Endodermal cell (in vitro differentiated cells): ENCODE data around the gene ARHGEF6. TPM values are rescaled to one million over a fixed set of nuclear protein-coding genes. Genes with fewer than 3 reads are reported as not detected.
"Not testable (repeated sequence)": the region's sequence is repeated elsewhere in the genome, so short reads cannot be mapped to it uniquely, and the experiment has no call there.

Experiments
- DNase-seq: peaks from one replicate; pipeline ENCODE4 v3.0.0-alpha.2; 2017
- H3K27ac ChIP-seq: 2 replicates; pipeline ENCODE4 v1.5.1; 2013; ENCODE audit warnings: mild to moderate bottlenecking, low read depth, low read length, moderate library complexity
- H3K27me3 ChIP-seq: 2 replicates; pipeline ENCODE4 v1.6.1; 2013; ENCODE audit warnings: mild to moderate bottlenecking, low read length, moderate library complexity; ENCODE audit not compliant: insufficient read depth, control insufficient read depth, poor library complexity, severe bottlenecking
- H3K36me3 ChIP-seq: 2 replicates; pipeline ENCODE4 v1.7.0; 2013; ENCODE audit warnings: mild to moderate bottlenecking, low read length, moderate library complexity; ENCODE audit not compliant: control insufficient read depth, insufficient read depth
- H3K4me1 ChIP-seq: one replicate; pipeline ENCODE4 v1.7.0; 2013; ENCODE audit warnings: low read length; ENCODE audit not compliant: control insufficient read depth, insufficient read depth
- H3K4me3 ChIP-seq: 2 replicates; pipeline ENCODE4 v1.5.1; 2013; ENCODE audit warnings: mild to moderate bottlenecking, low read length, moderate library complexity
- H3K9ac ChIP-seq: 2 replicates; pipeline ENCODE4 v1.6.1; 2013; ENCODE audit warnings: mild to moderate bottlenecking, low read length, moderate library complexity; ENCODE audit not compliant: poor library complexity, severe bottlenecking; ENCODE audit errors: extremely low read depth
- H3K9me3 ChIP-seq: 2 replicates; pipeline ENCODE4 v1.6.1; 2013; ENCODE audit warnings: mild to moderate bottlenecking, low read length, moderate library complexity; ENCODE audit not compliant: control insufficient read depth
- H3K27ac Mint-ChIP-seq: 2 replicates; pipeline ENCODE4 v1.8.0; 2020; ENCODE audit warnings: mixed read lengths
- H3K27me3 Mint-ChIP-seq: 2 replicates; pipeline ENCODE4 v1.8.0; 2021; ENCODE audit warnings: mild to moderate bottlenecking, mixed read lengths; ENCODE audit not compliant: insufficient read depth
- H3K36me3 Mint-ChIP-seq: 2 replicates; pipeline ENCODE4 v1.8.0; 2020; ENCODE audit warnings: low read depth, mixed read lengths
- H3K4me1 Mint-ChIP-seq: 2 replicates; pipeline ENCODE4 v1.8.0; 2020; ENCODE audit warnings: mixed read lengths
- H3K4me3 Mint-ChIP-seq: 2 replicates; pipeline ENCODE4 v1.8.0; 2020; ENCODE audit warnings: mild to moderate bottlenecking, moderate library complexity, mixed read lengths
- H3K9me3 Mint-ChIP-seq: 2 replicates; pipeline ENCODE4 v1.8.0; 2020; ENCODE audit warnings: mild to moderate bottlenecking, mixed read lengths
- CTCF ChIP-seq: fragments of 200-600 bp; sonication (generic); conservative IDR thresholded peaks from 2 replicates; pipeline ENCODE4 v1.5.0; 2021; ENCODE audit warnings: antibody characterized with exemption, mild to moderate bottlenecking
- WGBS, 2 experiments: methylation state at CpG; one replicate each; pipeline versions ENCODE4 v1.1.5 to v1.1.7; 2013; ENCODE audit warnings: missing lambda C conversion rate in 2 of 2, mixed read lengths in 1 of 2; ENCODE audit not compliant: insufficient coverage in 1 of 2, insufficient read length in 1 of 2; 5-methylcytosine and 5-hydroxymethylcytosine counted together
- total RNA-seq, 2 donors: library from RNA; stranded (reverse); fragmentation: NEBNext Ultra II Directional in 1 of 2; extraction: Animal tissue kit (Norgen Biotek cat#: 25700) in 1 of 2; gene quantifications; 2 replicates in 1 of 2; 3 replicates in 1 of 2; pipeline ENCODE4 v1.2.1, GENCODE V29; 2021

Gene ARHGEF6
- total RNA-seq, 2 donors from 2014 or later, result 1.8 to 2.7 TPM

GRCh38 chrX:136797787-136798186, 17.1 kb upstream of the ARHGEF6 start:
- Mint-ChIP-seq H3K27ac (no peak overlapping the region), H3K9me3 (peaks cover 56% of the 10 kb centered on the region), H3K4me3 (no peak overlapping the region), H3K36me3 (no peaks in the 10 kb centered on the region), H3K4me1 (peaks cover 8% of the 10 kb centered on the region), H3K27me3 (no peaks in the 10 kb centered on the region)
- H3K4me1 ChIP-seq, result no peaks in the 10 kb centered on the region
- no peak overlapping the region for H3K4me3 ChIP-seq
- WGBS, 2 experiments, result 63% methylated on average over 3 of the region's 3 CpGs; no CpG with 5 or more reads in 1 of the 2 experiments
- no peak for DNase-seq
- no peak overlapping the region for H3K27ac ChIP-seq
- no peaks in the 10 kb centered on the region for H3K9me3 ChIP-seq
- TF ChIP-seq CTCF, result no peak
- no peak overlapping the region for H3K9ac ChIP-seq
- H3K27me3 ChIP-seq, result no peaks in the 10 kb centered on the region
- no peaks in the 10 kb centered on the region for H3K36me3 ChIP-seq

- not testable (repeated sequence) for DNase-seq, H3K4me3 Mint-ChIP-seq, H3K27me3 Mint-ChIP-seq, H3K27me3 ChIP-seq, H3K36me3 Mint-ChIP-seq, H3K4me3 ChIP-seq, H3K4me1 ChIP-seq, H3K4me1 Mint-ChIP-seq, H3K36me3 ChIP-seq, H3K9ac ChIP-seq, H3K27ac Mint-ChIP-seq, H3K9me3 ChIP-seq, H3K27ac ChIP-seq
- WGBS, 2 experiments, result 88% methylated on average over 1 of the region's 1 CpG; no CpG with 5 or more reads in 1 of the 2 experiments
- H3K9me3 Mint-ChIP-seq, result peaks cover 49% of the 10 kb centered on the region
Observed at GRCh38 chrX:136795132-136795531, 14.4 kb upstream of the ARHGEF6 start.

- H3K4me3 Mint-ChIP-seq, H3K9ac ChIP-seq, H3K4me3 ChIP-seq, H3K27me3 ChIP-seq, H3K36me3 ChIP-seq, H3K27ac Mint-ChIP-seq, H3K4me1 Mint-ChIP-seq, H3K9me3 ChIP-seq, H3K4me1 ChIP-seq, H3K27me3 Mint-ChIP-seq, H3K27ac ChIP-seq, DNase-seq, H3K36me3 Mint-ChIP-seq: not testable (repeated sequence)
- peaks cover 46% of the 10 kb centered on the region for H3K9me3 Mint-ChIP-seq
- WGBS, 2 experiments, result 100% methylated on average over 2 of the region's 3 CpGs; no CpG with 5 or more reads in 1 of the 2 experiments
Observed at GRCh38 chrX:136794660-136795059, 13.9 kb upstream of the ARHGEF6 start.

- Mint-ChIP-seq H3K4me1 (peaks cover 8% of the 10 kb centered on the region), H3K36me3 (no peaks in the 10 kb centered on the region), H3K9me3 (peaks cover 45% of the 10 kb centered on the region), H3K27ac (no peak overlapping the region), H3K27me3 (no peaks in the 10 kb centered on the region), H3K4me3 (no peak overlapping the region)
- Histone ChIP-seq H3K36me3 (no peaks in the 10 kb centered on the region), H3K4me3 (no peak overlapping the region), H3K9ac (no peak overlapping the region), H3K9me3 (no peaks in the 10 kb centered on the region), H3K27me3 (no peaks in the 10 kb centered on the region), H3K4me1 (no peaks in the 10 kb centered on the region), H3K27ac (no peak overlapping the region)
- WGBS, 2 experiments, result 68% methylated on average over 1 of the region's 1 CpG; no CpG with 5 or more reads in 1 of the 2 experiments
- no peak for DNase-seq
- no peak for TF ChIP-seq CTCF
Observed at GRCh38 chrX:136794080-136794479, 13.3 kb upstream of the ARHGEF6 start.
